Effector CD4-positive, alpha-beta T cell (primary cell): Measurements from ENCODE around the gene FADS1.
A peak's percentile ranks its signal among the peaks of the same experiment; 100 is the strongest.

ENCODE experiments used
- DNase-seq: peaks from one replicate; pipeline ENCODE4 v3.0.0-alpha.2; 2020

FADS1 gene

GRCh38 chr11:61793829-61794204, 23.0 kb downstream of the FADS1 start:
- no peak for DNase-seq

- no peak for DNase-seq
Measured at GRCh38 chr11:61793083-61793828, 23.5 kb downstream of the FADS1 start.

- peak; percentile 88 for DNase-seq
Measured at GRCh38 chr11:61792310-61793082, 24.3 kb downstream of the FADS1 start, which contains the start of the genes FEN1 and TMEM258. Gene FEN1, plus strand, starts transcription at chr11:61792911. Its CDS starts 2,451 bp downstream, at chr11:61795362. Gene TMEM258, minus strand, starts transcription at chr11:61792599. Its CDS starts 41 bp downstream, at chr11:61792558.

- DNase-seq = peak; percentile 14
Measured at GRCh38 chr11:61791737-61792309, 25.0 kb downstream of the FADS1 start.

- DNase-seq = no peak
Measured at GRCh38 chr11:61787928-61788491, 28.8 kb downstream of the FADS1 start.

- no peak for DNase-seq
Measured at GRCh38 chr11:61785837-61786402, 30.9 kb downstream of the FADS1 start.

GRCh38 chr11:61784506-61784805, 32.3 kb downstream of the FADS1 start:
- no peak for DNase-seq

GRCh38 chr11:61783717-61784505, 32.9 kb downstream of the FADS1 start:
- DNase-seq = no peak

- DNase-seq = no peak
Measured at GRCh38 chr11:61782841-61783240, 34.0 kb downstream of the FADS1 start.

- no peak for DNase-seq
Measured at GRCh38 chr11:61782299-61782698, 34.5 kb downstream of the FADS1 start.

- no peak for DNase-seq
Measured at GRCh38 chr11:61781585-61781984, 35.2 kb downstream of the FADS1 start.

- DNase-seq = no peak
Measured at GRCh38 chr11:61780581-61781162, 36.1 kb downstream of the FADS1 start.

GRCh38 chr11:61779666-61780525, 36.9 kb downstream of the FADS1 start:
- no peak for DNase-seq

GRCh38 chr11:61778920-61779650, 37.7 kb downstream of the FADS1 start:
- no peak for DNase-seq

- DNase-seq = no peak
Measured at GRCh38 chr11:61778357-61778886, 38.4 kb downstream of the FADS1 start.

- DNase-seq = peak; percentile 55
Measured at GRCh38 chr11:61777234-61778090, 39.3 kb downstream of the FADS1 start.

GRCh38 chr11:61776561-61777075, 40.2 kb downstream of the FADS1 start:
- peak; percentile 44 for DNase-seq
